HG02763 (cell line): ENCODE results near the gene CTNNA3.

ENCODE experiments used
- ATAC-seq: cut with Tn5 transposase; IDR thresholded peaks from one replicate; pipeline ENCODE4 v1.9.1; 2021; ENCODE audit warnings: mild to moderate bottlenecking, moderate library complexity; ENCODE audit not compliant: unreplicated experiment

Gene CTNNA3

DNA sequence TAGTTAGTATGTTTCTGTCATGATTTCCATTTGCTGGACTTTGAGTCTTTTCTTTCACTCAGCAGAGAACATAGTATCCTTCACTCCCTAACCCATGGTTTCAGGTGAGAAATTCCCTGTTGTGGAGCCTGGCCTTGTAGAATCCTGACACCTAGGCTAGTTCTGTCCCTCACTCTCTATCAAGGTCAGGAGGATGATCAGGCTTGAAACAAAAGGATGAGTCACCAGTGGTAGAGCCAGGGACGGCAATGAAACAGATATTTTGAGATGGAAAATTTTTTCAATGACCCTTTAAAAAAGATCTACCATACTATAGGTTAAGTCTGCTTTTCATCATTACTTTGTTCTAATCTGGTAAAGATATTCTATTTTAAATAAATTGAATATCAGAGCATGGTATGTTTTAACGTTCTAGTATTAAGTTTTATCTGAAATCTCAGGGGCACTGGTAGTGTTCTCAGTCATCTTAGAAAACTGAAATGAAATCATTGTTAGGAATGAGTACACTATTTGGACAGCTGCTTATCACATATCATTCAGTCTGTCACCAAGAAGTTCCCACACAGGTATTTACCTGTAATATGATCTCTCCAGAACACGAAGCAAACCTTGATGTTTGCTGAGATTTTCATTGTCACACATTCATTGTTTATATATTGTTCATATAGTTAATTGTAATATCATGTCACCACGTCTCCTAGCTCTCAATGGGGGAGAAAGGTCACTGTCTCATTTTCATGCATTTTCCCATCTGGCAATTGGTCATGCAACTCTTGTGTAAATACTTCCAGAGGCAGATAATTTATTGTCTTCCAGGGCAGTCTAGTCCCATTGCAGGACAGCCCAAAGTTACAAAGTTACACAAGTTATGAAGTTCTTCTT lies 1070.0 kb downstream of the CTNNA3 start:
- no peak for ATAC-seq

DNA sequence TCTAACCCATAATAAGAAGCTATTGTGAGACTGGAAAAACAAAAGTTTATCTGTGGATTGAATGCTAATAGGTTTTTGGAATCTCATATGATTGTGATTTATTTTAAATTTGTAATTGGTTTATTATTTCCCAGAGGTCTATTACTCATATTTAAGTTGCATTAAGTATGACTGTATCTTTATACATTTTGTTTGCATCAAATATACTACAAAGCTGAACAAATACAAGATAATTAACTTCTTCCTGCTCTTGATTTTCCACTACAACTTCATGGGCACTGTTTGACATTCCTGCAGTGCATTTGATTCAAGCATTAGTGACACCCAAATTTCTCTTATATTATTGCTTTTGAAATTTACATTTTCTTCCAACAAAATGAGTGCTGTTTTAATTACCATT lies 1073.9 kb downstream of the CTNNA3 start:
- ATAC-seq = no peak

DNA sequence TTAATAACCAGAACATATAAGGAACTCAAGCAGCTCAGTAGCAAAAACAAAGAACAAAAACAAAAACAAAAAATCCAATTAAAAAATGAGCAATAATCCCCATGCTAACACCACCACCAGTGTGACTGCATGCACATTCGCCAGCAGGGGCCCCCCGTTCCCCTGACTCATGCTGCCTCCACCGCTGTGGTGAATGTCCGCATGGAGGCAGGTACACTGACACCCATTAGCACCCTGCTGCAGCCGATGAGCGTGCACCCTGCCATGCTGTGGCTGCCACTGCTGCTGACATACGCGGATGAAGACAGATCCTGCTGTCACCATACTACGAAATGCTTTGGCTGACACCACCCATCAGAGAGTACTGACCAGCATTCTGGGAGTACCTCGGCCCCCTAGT lies 1091.8 kb downstream of the CTNNA3 start:
- ATAC-seq = no peak

- no peak for ATAC-seq
Measured at GRCh38 chr10:66591865-66592264, 1104.1 kb downstream of the CTNNA3 start.

DNA sequence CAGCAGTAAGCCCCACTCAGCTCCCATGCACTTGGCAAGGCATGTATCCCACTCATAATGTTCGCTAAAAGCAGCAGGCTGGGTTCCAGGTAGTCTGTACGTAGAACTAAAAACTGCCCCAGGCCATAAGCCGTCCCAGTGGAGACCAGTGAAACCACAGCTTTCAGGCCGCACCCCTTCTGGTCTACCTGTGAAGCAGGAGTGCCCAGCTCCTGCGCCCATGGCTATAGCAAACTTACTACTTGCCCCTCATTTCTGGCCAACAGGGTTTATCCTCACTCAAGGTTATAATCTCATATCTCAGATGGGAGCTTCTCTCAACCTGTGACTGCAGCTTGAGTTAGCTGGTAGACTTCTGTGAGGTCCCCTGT lies 1108.3 kb downstream of the CTNNA3 start:
- ATAC-seq = no peak

- ATAC-seq = no peak
Measured at GRCh38 chr10:66586897-66587679, 1108.9 kb downstream of the CTNNA3 start.

GRCh38 chr10:66586073-66586472 lies 1109.9 kb downstream of the CTNNA3 start:
- no peak for ATAC-seq

DNA sequence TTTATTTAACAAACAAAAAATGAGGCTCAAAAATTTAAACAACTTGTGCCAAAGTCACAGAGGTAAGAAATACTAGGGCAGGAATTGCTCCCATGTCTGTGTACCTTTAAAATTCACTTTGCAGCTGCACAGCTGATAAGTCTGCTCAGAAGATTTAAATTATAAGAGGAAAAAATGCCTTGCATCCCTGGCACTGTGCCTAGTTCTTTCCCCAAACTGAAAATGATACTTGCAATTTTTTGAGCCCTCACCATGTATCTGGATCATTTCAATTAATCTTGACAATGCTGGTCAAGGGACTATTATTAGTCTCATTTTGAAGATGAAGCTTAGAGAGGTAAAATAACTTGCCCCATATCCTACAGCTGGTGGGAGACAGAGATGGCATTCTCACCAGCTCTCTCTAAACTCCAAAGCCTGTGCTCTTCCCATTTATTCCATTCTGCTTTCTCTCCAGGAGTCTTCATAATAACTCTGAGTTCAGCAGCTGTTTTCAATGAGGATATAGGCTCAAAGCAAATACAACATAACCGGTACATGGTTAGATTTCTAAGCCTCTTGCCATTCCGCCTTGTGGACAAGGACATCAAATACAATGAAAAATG lies 1120.6 kb downstream of the CTNNA3 start:
- ATAC-seq = no peak

GRCh38 chr10:66572700-66573099 lies 1123.3 kb downstream of the CTNNA3 start:
- no peak for ATAC-seq

GRCh38 chr10:66565999-66566398 lies 1130.0 kb downstream of the CTNNA3 start:
- no peak for ATAC-seq

DNA sequence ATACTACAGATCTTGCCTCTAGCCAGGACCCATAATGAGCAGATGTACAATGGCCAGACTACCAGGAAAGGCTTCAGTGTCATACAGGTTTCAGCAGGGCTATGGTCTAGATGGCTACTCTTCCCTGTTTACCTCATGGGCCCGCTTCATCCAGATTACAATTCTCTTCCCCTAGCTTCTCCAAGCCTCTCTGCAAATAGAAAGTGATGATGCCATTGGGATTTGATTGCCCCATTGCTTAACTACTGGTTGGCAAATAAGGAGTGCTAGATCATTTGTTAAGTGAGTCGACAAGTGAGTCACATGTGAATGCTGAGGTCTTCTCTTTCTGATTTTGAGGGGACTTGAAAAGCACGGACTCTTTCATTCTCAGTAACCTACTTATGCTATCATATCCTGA lies 1131.7 kb downstream of the CTNNA3 start:
- no peak for ATAC-seq

DNA sequence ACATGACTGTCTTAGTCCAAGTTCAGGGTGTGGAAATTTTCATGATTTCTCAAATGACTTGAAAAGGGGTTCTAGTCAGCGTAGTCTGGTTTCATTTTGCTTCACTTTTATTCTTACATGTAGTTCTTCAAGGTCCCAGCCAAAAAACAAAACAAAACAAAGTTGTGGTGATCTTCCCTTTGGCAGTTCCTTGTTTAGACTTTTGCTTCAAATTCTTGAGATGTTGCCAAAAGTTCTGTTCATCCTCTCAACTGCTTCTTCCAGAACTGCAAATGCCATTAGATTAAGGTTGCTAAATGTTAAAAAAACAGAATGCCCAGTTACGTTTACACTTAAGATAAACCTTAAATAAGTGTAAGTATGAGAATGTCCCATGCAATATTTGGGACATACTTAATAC lies 1140.9 kb downstream of the CTNNA3 start:
- ATAC-seq = no peak

DNA sequence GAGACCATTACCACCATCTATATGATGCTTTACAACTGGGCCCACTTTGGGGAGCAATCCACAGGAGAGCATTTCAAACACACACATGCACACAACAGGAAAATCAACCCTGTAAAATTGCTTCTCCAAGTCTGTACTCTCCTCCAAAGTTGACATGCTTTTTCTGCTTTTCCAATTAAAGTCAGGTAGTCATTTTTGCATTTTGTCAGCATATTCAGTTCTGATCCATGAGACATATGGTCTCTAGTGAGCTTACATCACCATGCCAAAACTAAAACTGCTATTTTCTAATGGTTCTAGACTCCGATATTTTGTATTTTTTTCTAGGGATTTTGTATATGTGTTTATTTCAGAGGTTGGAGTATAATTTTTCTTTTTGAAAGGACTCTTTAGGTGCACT lies 1143.7 kb downstream of the CTNNA3 start:
- no peak for ATAC-seq

GRCh38 chr10:66550351-66550750 lies 1145.6 kb downstream of the CTNNA3 start:
- ATAC-seq = no peak

DNA sequence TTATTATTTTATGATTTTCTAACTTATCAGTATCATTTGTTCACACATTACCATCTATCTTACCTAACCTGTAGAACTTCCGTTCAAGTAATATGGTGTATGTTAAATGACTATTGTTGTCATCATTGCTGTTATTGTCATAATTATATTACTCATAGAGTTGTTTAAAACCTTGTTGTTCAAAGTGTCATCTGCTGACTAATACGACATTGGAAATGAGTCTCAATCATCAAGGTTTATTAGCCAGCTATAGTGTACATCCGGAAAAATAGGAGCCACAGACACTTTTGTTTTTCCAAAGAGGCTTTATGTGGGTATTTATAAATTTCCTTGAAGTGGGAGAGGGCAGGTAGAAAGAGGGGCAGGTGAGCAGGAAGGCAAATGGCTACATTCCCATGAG lies 1157.1 kb downstream of the CTNNA3 start:
- no peak for ATAC-seq

GRCh38 chr10:66538371-66538770 lies 1157.6 kb downstream of the CTNNA3 start:
- no peak for ATAC-seq

DNA sequence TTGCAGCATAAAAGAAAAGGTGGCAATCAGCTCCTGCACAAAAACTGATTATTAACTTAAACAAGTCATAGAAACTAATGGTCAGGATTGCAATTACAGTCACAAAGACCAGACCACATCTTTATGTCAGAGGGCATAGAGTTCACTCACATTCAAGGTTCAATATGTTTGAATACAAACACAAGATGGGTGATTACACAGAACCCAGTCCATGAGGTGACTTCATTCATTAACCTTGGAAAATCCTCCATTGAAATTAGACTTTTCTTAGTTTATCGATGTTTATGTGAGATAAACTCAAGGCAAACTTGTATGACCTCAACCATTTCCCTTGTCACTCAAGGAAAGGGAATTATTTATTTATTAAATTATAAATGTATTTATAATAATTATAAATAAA lies 1158.8 kb downstream of the CTNNA3 start:
- no peak for ATAC-seq

GRCh38 chr10:66535439-66535838 lies 1160.6 kb downstream of the CTNNA3 start:
- no peak for ATAC-seq

- no peak for ATAC-seq
Measured at GRCh38 chr10:66534866-66535265, 1161.1 kb downstream of the CTNNA3 start.

DNA sequence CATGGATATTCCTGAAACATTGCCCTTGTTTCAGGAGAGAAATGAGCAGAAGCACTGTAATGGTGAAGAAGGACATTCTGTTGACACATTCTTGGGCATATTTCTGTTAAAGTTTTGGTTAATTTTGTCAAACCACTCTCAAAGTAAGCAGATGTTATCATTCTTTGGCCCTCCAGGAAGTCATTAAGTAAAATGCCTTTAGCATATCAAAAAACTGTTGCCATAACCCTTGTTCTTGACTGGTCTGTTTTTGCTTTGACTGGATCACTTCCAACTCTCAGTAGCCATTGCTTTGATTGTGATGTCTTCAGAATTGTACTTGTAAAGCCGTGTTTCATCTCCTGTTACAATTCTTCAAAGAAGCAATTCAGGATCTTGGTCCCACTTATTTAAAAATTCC lies 1174.5 kb downstream of the CTNNA3 start:
- ATAC-seq = no peak

- no peak for ATAC-seq
Measured at GRCh38 chr10:66519616-66520015, 1176.4 kb downstream of the CTNNA3 start.

DNA sequence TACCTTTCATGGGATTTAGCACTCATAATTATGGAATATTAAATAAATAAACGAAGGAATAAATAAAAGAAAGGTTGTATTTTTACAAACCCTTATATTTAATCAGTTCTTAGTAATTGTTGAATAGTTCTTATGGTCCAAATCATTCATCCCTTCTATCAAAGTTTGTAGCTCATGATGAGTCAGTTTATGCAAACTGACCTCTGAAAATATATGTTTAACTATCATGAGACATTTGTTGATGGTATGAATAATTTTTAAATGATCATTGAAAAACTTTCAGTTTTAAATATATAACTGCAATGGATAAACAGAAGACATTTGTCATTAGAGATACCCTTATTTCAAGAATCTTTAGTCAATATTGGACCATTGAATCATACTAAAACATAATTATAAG lies 1181.3 kb downstream of the CTNNA3 start:
- no peak for ATAC-seq
